Urinary bladder (tissue), 4 donors: ENCODE results near the gene ST3GAL4. TPM values are rescaled to one million over a fixed set of nuclear protein-coding genes. Genes with fewer than 3 reads are reported as not detected.

ENCODE experiments used
- DNase-seq: peaks from one replicate; pipeline ENCODE4 v3.0.0-alpha.2; 2015; ENCODE audit errors: extremely low spot score
- H3K27ac ChIP-seq: one replicate; pipeline ENCODE4 v1.5.1; 2013; ENCODE audit warnings: low read depth, mild to moderate bottlenecking, moderate library complexity
- H3K36me3 ChIP-seq: one replicate; pipeline ENCODE4 v1.6.1; 2013; ENCODE audit warnings: mild to moderate bottlenecking, moderate library complexity; ENCODE audit not compliant: insufficient read depth
- H3K4me1 ChIP-seq: one replicate; pipeline ENCODE4 v1.6.1; 2013; ENCODE audit warnings: mild to moderate bottlenecking, moderate library complexity; ENCODE audit not compliant: insufficient read depth
- H3K4me3 ChIP-seq: one replicate; pipeline ENCODE4 v1.5.1; 2013; ENCODE audit warnings: low read depth, low read length
- WGBS: extraction: QIAGEN DNeasy Blood & Tissue Kit; methylation state at CpG from one replicate; pipeline ENCODE4 v1.1.7; 2013; 5-methylcytosine and 5-hydroxymethylcytosine counted together
- polyA plus RNA-seq: library from polyadenylated mRNA; stranded (reverse); fragments of 200-250 nt; gene quantifications from one replicate; pipeline ENCODE4 v1.2.3, GENCODE V29; 2013
- total RNA-seq: library from RNA; depleted of rRNA; stranded (reverse); fragments of >200 nt; gene quantifications from one replicate; pipeline ENCODE4 v1.2.3, GENCODE V29; 2014
- donor health status: healthy with polysubstance abuse.
- donor health status: healthy.

ST3GAL4 gene
- total and polyA plus RNA-seq, 2 donors: 35.2 to 48.5 TPM

GRCh38 chr11:126419801-126420697 lies 64.6 kb downstream of the ST3GAL4 start:
- WGBS: 62% methylated on average over 11 of the region's 11 CpGs

GRCh38 chr11:126420698-126421256 lies 65.3 kb downstream of the ST3GAL4 start:
- Histone ChIP-seq H3K27ac (no peak overlapping the region), H3K4me3 (no peak overlapping the region), H3K4me1 (no peaks in the 10 kb centered on the region), H3K36me3 (no peaks in the 10 kb centered on the region)
- no peak for DNase-seq
- WGBS: 63% methylated on average over 6 of the region's 6 CpGs

More at GRCh38 chr11:126419801-126420697, 64.6 kb downstream of the ST3GAL4 start:
- Histone ChIP-seq H3K36me3 (no peaks in the 10 kb centered on the region), H3K27ac (no peak overlapping the region), H3K4me3 (no peak overlapping the region), H3K4me1 (no peaks in the 10 kb centered on the region)
- peak; percentile 55 for DNase-seq

GRCh38 chr11:126421271-126421671 lies 65.8 kb downstream of the ST3GAL4 start:
- no peaks in the 10 kb centered on the region for H3K36me3 ChIP-seq
- no peaks in the 10 kb centered on the region for H3K4me1 ChIP-seq
- H3K4me3 ChIP-seq: no peak overlapping the region
- H3K27ac ChIP-seq: no peak overlapping the region
- no peak for DNase-seq
- 77% methylated on average over 13 of the region's 13 CpGs for WGBS

GRCh38 chr11:126422446-126422845 lies 67.0 kb downstream of the ST3GAL4 start:
- Histone ChIP-seq H3K4me1 (no peaks in the 10 kb centered on the region), H3K27ac (no peak overlapping the region), H3K36me3 (no peaks in the 10 kb centered on the region), H3K4me3 (no peak overlapping the region)
- no peak for DNase-seq
- WGBS: 94% methylated on average over 2 of the region's 2 CpGs

- H3K4me1 ChIP-seq: no peaks in the 10 kb centered on the region
- H3K4me3 ChIP-seq: no peak overlapping the region
- 64% methylated on average over 2 of the region's 2 CpGs for WGBS
- H3K27ac ChIP-seq: no peak overlapping the region
- no peak for DNase-seq
- no peaks in the 10 kb centered on the region for H3K36me3 ChIP-seq
These were observed 67.7 kb downstream of the ST3GAL4 start for GRCh38 chr11:126423154-126423553.

- no peak for DNase-seq
- WGBS: 74% methylated on average over 11 of the region's 11 CpGs
- no peaks in the 10 kb centered on the region for H3K36me3 ChIP-seq
- no peak overlapping the region for H3K4me3 ChIP-seq
- no peak overlapping the region for H3K27ac ChIP-seq
- no peaks in the 10 kb centered on the region for H3K4me1 ChIP-seq
These were observed 68.3 kb downstream of the ST3GAL4 start for GRCh38 chr11:126423743-126424142.

GRCh38 chr11:126424471-126425039 lies 69.1 kb downstream of the ST3GAL4 start:
- H3K4me1 ChIP-seq: no peaks in the 10 kb centered on the region
- no peak overlapping the region for H3K4me3 ChIP-seq
- no peak for DNase-seq
- H3K27ac ChIP-seq: no peak overlapping the region
- no peaks in the 10 kb centered on the region for H3K36me3 ChIP-seq
- WGBS: 76% methylated on average over 30 of the region's 30 CpGs

GRCh38 chr11:126426106-126426505 lies 70.6 kb downstream of the ST3GAL4 start:
- no peaks in the 10 kb centered on the region for H3K36me3 ChIP-seq
- no peak overlapping the region for H3K27ac ChIP-seq
- WGBS: 98% methylated on average over 3 of the region's 3 CpGs
- no peak overlapping the region for H3K4me3 ChIP-seq
- H3K4me1 ChIP-seq: no peaks in the 10 kb centered on the region
- DNase-seq: no peak

GRCh38 chr11:126426820-126427749 lies 71.6 kb downstream of the ST3GAL4 start:
- H3K4me3 ChIP-seq: no peak overlapping the region
- WGBS: 77% methylated on average over 14 of the region's 14 CpGs
- H3K36me3 ChIP-seq: no peaks in the 10 kb centered on the region
- H3K27ac ChIP-seq: no peak overlapping the region
- no peak for DNase-seq
- H3K4me1 ChIP-seq: no peaks in the 10 kb centered on the region

- no peak for DNase-seq
- no peak overlapping the region for H3K27ac ChIP-seq
- no peaks in the 10 kb centered on the region for H3K4me1 ChIP-seq
- WGBS: 82% methylated on average over 10 of the region's 10 CpGs
- no peak overlapping the region for H3K4me3 ChIP-seq
- H3K36me3 ChIP-seq: no peaks in the 10 kb centered on the region
These were observed 75.3 kb downstream of the ST3GAL4 start for GRCh38 chr11:126430581-126431335.

GRCh38 chr11:126431401-126432064 lies 76.0 kb downstream of the ST3GAL4 start:
- no peak overlapping the region for H3K4me3 ChIP-seq
- H3K4me1 ChIP-seq: no peaks in the 10 kb centered on the region
- no peak overlapping the region for H3K27ac ChIP-seq
- DNase-seq: no peak
- WGBS: 76% methylated on average over 23 of the region's 23 CpGs
- no peaks in the 10 kb centered on the region for H3K36me3 ChIP-seq

- H3K36me3 ChIP-seq: no peaks in the 10 kb centered on the region
- 62% methylated on average over 3 of the region's 3 CpGs for WGBS
- no peak for DNase-seq
These were observed 76.6 kb downstream of the ST3GAL4 start for GRCh38 chr11:126432065-126432461.

More at GRCh38 chr11:126432065-126432461, 76.6 kb downstream of the ST3GAL4 start:
- no peaks in the 10 kb centered on the region for H3K4me1 ChIP-seq
- H3K27ac ChIP-seq: peak overlapping the region; percentile 65
- H3K4me3 ChIP-seq: no peak overlapping the region
